H4 (cell line): Measurements from ENCODE around the gene DYNC1LI2. TPM values are rescaled to one million over a fixed set of nuclear protein-coding genes. Genes with fewer than 3 reads are reported as not detected.

ENCODE experiments used
- DNase-seq: peaks from one replicate; pipeline ENCODE4 v3.0.0-alpha.2; 2015; ENCODE audit warnings: low spot score
- total RNA-seq: library from RNA; depleted of rRNA; stranded (reverse); fragments of >200 nt; shearing (Covaris generic); gene quantifications from 2 replicates; pipeline ENCODE4 v1.2.3, GENCODE V29; 2014

The DYNC1LI2 gene
- total RNA-seq, 1 experiment from 2014 or later = 47.7 TPM

- no peak for DNase-seq
Measured at GRCh38 chr16:66740010-66740409, 11.4 kb downstream of the DYNC1LI2 start.

GRCh38 chr16:66735891-66736290 is 15.5 kb downstream of the DYNC1LI2 start:
- DNase-seq = no peak

- no peak for DNase-seq
Measured at GRCh38 chr16:66731101-66731500, 20.3 kb downstream of the DYNC1LI2 start.

GRCh38 chr16:66728804-66729203 is 22.6 kb downstream of the DYNC1LI2 start:
- no peak for DNase-seq

GRCh38 chr16:66728117-66728787 is 23.2 kb downstream of the DYNC1LI2 start:
- DNase-seq = peak; percentile 62

- no peak for DNase-seq
Measured at GRCh38 chr16:66720766-66721165, 30.6 kb downstream of the DYNC1LI2 start.

GRCh38 chr16:66719246-66719645 is 32.2 kb downstream of the DYNC1LI2 start:
- no peak for DNase-seq

GRCh38 chr16:66717776-66718175 is 33.6 kb downstream of the DYNC1LI2 start:
- no peak for DNase-seq

GRCh38 chr16:66717112-66717675 is 34.2 kb downstream of the DYNC1LI2 start:
- no peak for DNase-seq

- DNase-seq = no peak
Measured at GRCh38 chr16:66714654-66715307, 36.6 kb downstream of the DYNC1LI2 start.

GRCh38 chr16:66714062-66714461 is 37.3 kb downstream of the DYNC1LI2 start:
- no peak for DNase-seq

GRCh38 chr16:66713076-66713475 is 38.3 kb downstream of the DYNC1LI2 start:
- DNase-seq = no peak

- DNase-seq = no peak
Measured at GRCh38 chr16:66712512-66712911, 38.9 kb downstream of the DYNC1LI2 start.

GRCh38 chr16:66711581-66711980 is 39.8 kb downstream of the DYNC1LI2 start:
- no peak for DNase-seq

GRCh38 chr16:66706506-66706880 is 44.9 kb downstream of the DYNC1LI2 start:
- no peak for DNase-seq

GRCh38 chr16:66705790-66706505 is 45.5 kb downstream of the DYNC1LI2 start:
- no peak for DNase-seq

- no peak for DNase-seq
Measured at GRCh38 chr16:66703406-66704215, 47.8 kb downstream of the DYNC1LI2 start.

- DNase-seq = no peak
Measured at GRCh38 chr16:66701516-66701915, 49.9 kb downstream of the DYNC1LI2 start.

GRCh38 chr16:66701026-66701425 is 50.4 kb downstream of the DYNC1LI2 start:
- no peak for DNase-seq

GRCh38 chr16:66699898-66700297 is 51.5 kb downstream of the DYNC1LI2 start:
- DNase-seq = no peak

GRCh38 chr16:66698046-66698445 is 53.4 kb downstream of the DYNC1LI2 start:
- DNase-seq = no peak
